ENCODE measurements around the gene CLEC10A.
"Not testable (repeated sequence)": the region's sequence is repeated elsewhere in the genome, so short reads cannot be mapped to it uniquely, and the experiment has no call there.

CLEC10A gene

GRCh38 chr17:7107795-7108559 lies 27.9 kb upstream of the CLEC10A start:
- H3K9me3 ChIP-seq (ENCODE audit: insufficient read depth, low read length), result no peaks in the 10 kb centered on the region
- no peaks in the 10 kb centered on the region for H3K36me3 ChIP-seq (ENCODE audit: insufficient read depth, insufficient read length, low read length)
- no peak overlapping the region for H3K4me3 ChIP-seq (ENCODE audit: insufficient read length, low read depth)
- peaks cover 6% of the 10 kb centered on the region for H3K4me1 ChIP-seq (ENCODE audit: insufficient read depth, insufficient read length)
- no peaks in the 10 kb centered on the region for H3K27me3 ChIP-seq (ENCODE audit: insufficient read depth, insufficient read length)
- TF ChIP-seq SUZ12 (IDR thresholded peaks at IDR 0.05; ENCODE audit: extremely low read depth, insufficient read depth, insufficient read length) (no peak), YY1 (IDR thresholded peaks at IDR 0.05; ENCODE audit: insufficient read depth, insufficient read length) (no peak), ZNF274 (IDR thresholded peaks at IDR 0.05; ENCODE audit: low read depth, low read length) (no peak)
- H3K9ac ChIP-seq (ENCODE audit: insufficient read length, low read depth), result no peak overlapping the region
- DNase-seq (ENCODE audit: low read depth, low spot score), result no peak

GRCh38 chr17:7107012-7107754 lies 27.1 kb upstream of the CLEC10A start:
- H3K9me3 ChIP-seq (ENCODE audit: insufficient read depth, low read length), result no peaks in the 10 kb centered on the region
- H3K36me3 ChIP-seq (ENCODE audit: insufficient read depth, insufficient read length, low read length), result no peaks in the 10 kb centered on the region
- H3K9ac ChIP-seq (ENCODE audit: insufficient read length, low read depth), result no peak overlapping the region
- TF ChIP-seq YY1 (IDR thresholded peaks at IDR 0.05; ENCODE audit: insufficient read depth, insufficient read length) (no peak), ZNF274 (IDR thresholded peaks at IDR 0.05; ENCODE audit: low read depth, low read length) (no peak), SUZ12 (IDR thresholded peaks at IDR 0.05; ENCODE audit: extremely low read depth, insufficient read depth, insufficient read length) (no peak)
- H3K27me3 ChIP-seq (ENCODE audit: insufficient read depth, insufficient read length), result no peaks in the 10 kb centered on the region
- DNase-seq (ENCODE audit: low read depth, low spot score), result no peak
- H3K4me1 ChIP-seq (ENCODE audit: insufficient read depth, insufficient read length), result peaks cover 6% of the 10 kb centered on the region
- H3K4me3 ChIP-seq (ENCODE audit: insufficient read length, low read depth), result no peak overlapping the region

GRCh38 chr17:7102421-7102820 lies 22.4 kb upstream of the CLEC10A start:
- no peak for DNase-seq (ENCODE audit: low read depth, low spot score)
- H3K36me3 ChIP-seq (ENCODE audit: insufficient read depth, insufficient read length, low read length), result no peaks in the 10 kb centered on the region
- H3K9ac ChIP-seq (ENCODE audit: insufficient read length, low read depth), result no peak overlapping the region
- no peak for TF ChIP-seq SUZ12 (IDR thresholded peaks at IDR 0.05; ENCODE audit: extremely low read depth, insufficient read depth, insufficient read length)
- TF ChIP-seq YY1 (IDR thresholded peaks at IDR 0.05; ENCODE audit: insufficient read depth, insufficient read length), result no peak
- no peak for TF ChIP-seq ZNF274 (IDR thresholded peaks at IDR 0.05; ENCODE audit: low read depth, low read length)
- H3K9me3 ChIP-seq (ENCODE audit: insufficient read depth, low read length), result no peaks in the 10 kb centered on the region; the same call in 1 of the 2 replicates
- H3K4me1 ChIP-seq (ENCODE audit: insufficient read depth, insufficient read length), result peaks cover 4% of the 10 kb centered on the region
- no peaks in the 10 kb centered on the region for H3K27me3 ChIP-seq (ENCODE audit: insufficient read depth, insufficient read length)
- no peak overlapping the region for H3K4me3 ChIP-seq (ENCODE audit: insufficient read length, low read depth)

- Histone ChIP-seq H3K4me1 (ENCODE audit: insufficient read depth, insufficient read length) (peaks cover 2% of the 10 kb centered on the region), H3K27me3 (ENCODE audit: insufficient read depth, insufficient read length) (no peaks in the 10 kb centered on the region), H3K4me3 (ENCODE audit: insufficient read length, low read depth) (no peak overlapping the region), H3K9ac (ENCODE audit: insufficient read length, low read depth) (no peak overlapping the region), H3K36me3 (ENCODE audit: insufficient read depth, insufficient read length, low read length) (no peaks in the 10 kb centered on the region), H3K9me3 (ENCODE audit: insufficient read depth, low read length) (no peaks in the 10 kb centered on the region; the same call in 1 of the 2 replicates)
- TF ChIP-seq ZNF274 (IDR thresholded peaks at IDR 0.05; ENCODE audit: low read depth, low read length), result no peak
- TF ChIP-seq YY1 (IDR thresholded peaks at IDR 0.05; ENCODE audit: insufficient read depth, insufficient read length), result no peak
- no peak for TF ChIP-seq SUZ12 (IDR thresholded peaks at IDR 0.05; ENCODE audit: extremely low read depth, insufficient read depth, insufficient read length)
- DNase-seq (ENCODE audit: low read depth, low spot score), result no peak
Measured at GRCh38 chr17:7101531-7101930, 21.5 kb upstream of the CLEC10A start.

GRCh38 chr17:7100641-7101379 lies 20.8 kb upstream of the CLEC10A start:
- H3K9me3 ChIP-seq (ENCODE audit: insufficient read depth, low read length); H3K9ac ChIP-seq (ENCODE audit: insufficient read length, low read depth); H3K36me3 ChIP-seq (ENCODE audit: insufficient read depth, insufficient read length, low read length); H3K27me3 ChIP-seq (ENCODE audit: insufficient read depth, insufficient read length); H3K4me3 ChIP-seq (ENCODE audit: insufficient read length, low read depth); DNase-seq (ENCODE audit: low read depth, low spot score); H3K4me1 ChIP-seq (ENCODE audit: insufficient read depth, insufficient read length): not testable (repeated sequence)

GRCh38 chr17:7098802-7099459 lies 18.9 kb upstream of the CLEC10A start:
- Histone ChIP-seq H3K27me3 (ENCODE audit: insufficient read depth, insufficient read length) (no peaks in the 10 kb centered on the region), H3K4me1 (ENCODE audit: insufficient read depth, insufficient read length) (peaks cover 5% of the 10 kb centered on the region), H3K9me3 (ENCODE audit: insufficient read depth, low read length) (no peaks in the 10 kb centered on the region; the same call in 1 of the 2 replicates), H3K4me3 (ENCODE audit: insufficient read length, low read depth) (no peak overlapping the region), H3K9ac (ENCODE audit: insufficient read length, low read depth) (no peak overlapping the region), H3K36me3 (ENCODE audit: insufficient read depth, insufficient read length, low read length) (no peaks in the 10 kb centered on the region)
- TF ChIP-seq SUZ12 (IDR thresholded peaks at IDR 0.05; ENCODE audit: extremely low read depth, insufficient read depth, insufficient read length) (no peak), ZNF274 (IDR thresholded peaks at IDR 0.05; ENCODE audit: low read depth, low read length) (no peak), YY1 (IDR thresholded peaks at IDR 0.05; ENCODE audit: insufficient read depth, insufficient read length) (no peak)
- DNase-seq (ENCODE audit: low read depth, low spot score), result no peak

All from NT2/D1 (cell line).